Measurements from ENCODE around the gene TMC1.
"Not testable (repeated sequence)": the region's sequence is repeated elsewhere in the genome, so short reads cannot be mapped to it uniquely, and the experiment has no call there.

Gene TMC1

DNA sequence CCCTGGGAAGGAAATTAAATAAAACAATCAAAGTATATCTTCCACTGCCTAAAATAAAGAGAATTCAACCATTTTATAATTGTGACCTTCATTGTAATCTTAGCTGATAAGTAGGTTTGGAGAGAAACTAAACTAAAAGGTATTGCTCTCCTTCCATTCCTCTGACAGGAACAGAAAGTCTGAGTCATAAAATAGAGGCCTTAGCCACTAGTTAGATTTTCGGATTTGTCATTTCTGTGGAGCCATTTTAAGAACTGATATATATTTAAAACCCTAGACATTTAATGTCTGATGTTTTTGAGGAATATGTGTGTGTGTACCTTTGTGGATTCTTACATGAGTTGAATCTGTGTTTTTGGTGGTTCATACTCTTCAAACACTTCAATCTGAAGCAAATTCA lies 11.8 kb upstream of the TMC1 start:
- H3K27ac ChIP-seq, result no peak overlapping the region
- no peaks in the 10 kb centered on the region for H3K9me3 ChIP-seq (ENCODE audit: severe bottlenecking)
- TF ChIP-seq, protein P1, sequence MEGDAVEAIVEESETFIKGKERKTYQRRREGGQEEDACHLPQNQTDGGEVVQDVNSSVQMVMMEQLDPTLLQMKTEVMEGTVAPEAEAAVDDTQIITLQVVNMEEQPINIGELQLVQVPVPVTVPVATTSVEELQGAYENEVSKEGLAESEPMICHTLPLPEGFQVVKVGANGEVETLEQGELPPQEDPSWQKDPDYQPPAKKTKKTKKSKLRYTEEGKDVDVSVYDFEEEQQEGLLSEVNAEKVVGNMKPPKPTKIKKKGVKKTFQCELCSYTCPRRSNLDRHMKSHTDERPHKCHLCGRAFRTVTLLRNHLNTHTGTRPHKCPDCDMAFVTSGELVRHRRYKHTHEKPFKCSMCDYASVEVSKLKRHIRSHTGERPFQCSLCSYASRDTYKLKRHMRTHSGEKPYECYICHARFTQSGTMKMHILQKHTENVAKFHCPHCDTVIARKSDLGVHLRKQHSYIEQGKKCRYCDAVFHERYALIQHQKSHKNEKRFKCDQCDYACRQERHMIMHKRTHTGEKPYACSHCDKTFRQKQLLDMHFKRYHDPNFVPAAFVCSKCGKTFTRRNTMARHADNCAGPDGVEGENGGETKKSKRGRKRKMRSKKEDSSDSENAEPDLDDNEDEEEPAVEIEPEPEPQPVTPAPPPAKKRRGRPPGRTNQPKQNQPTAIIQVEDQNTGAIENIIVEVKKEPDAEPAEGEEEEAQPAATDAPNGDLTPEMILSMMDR (IDR thresholded peaks at IDR 0.05; ENCODE audit: low read depth, low read length), result no peak

DNA sequence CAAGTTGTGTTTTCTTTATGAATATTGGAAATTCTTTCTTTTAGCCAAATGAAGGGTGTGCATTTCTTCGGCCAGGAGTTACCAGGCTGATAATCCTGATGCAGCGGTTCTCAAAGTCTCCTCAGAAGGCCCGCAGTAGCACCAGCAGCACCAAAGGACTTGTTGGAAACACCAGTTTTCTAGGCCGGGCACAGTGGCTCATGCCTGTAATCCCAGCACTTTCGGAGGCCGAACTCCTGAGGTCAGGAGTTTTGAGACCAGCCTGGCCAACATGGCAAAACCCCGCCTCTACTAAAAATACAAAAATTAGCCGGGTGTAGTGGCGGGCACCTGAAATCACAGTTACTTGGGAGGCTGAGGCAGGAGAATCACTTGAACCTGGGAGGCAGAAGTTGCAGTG lies 397 bp upstream of the TMC1 start:
- not testable (repeated sequence) for H3K9me3 ChIP-seq (ENCODE audit: severe bottlenecking); H3K4me3 ChIP-seq (ENCODE audit: low read depth, low read length); DNase-seq; H3K27ac ChIP-seq; H3K36me3 ChIP-seq; H3K27me3 ChIP-seq (ENCODE audit: insufficient read depth, low read depth, severe bottlenecking)

More for the DNA sequence above, 11.8 kb upstream of the TMC1 start:
- DNase-seq, result no peak
- no peak overlapping the region for H3K4me3 ChIP-seq (ENCODE audit: low read depth, low read length)
- H3K36me3 ChIP-seq, result no peaks in the 10 kb centered on the region
- no peaks in the 10 kb centered on the region for H3K27me3 ChIP-seq (ENCODE audit: insufficient read depth, low read depth, severe bottlenecking)

- no peak for DNase-seq
These were observed 3.6 kb downstream of the TMC1 start for GRCh38 chr9:72524820-72525540.

GRCh38 chr9:72526901-72527800 lies 5.7 kb downstream of the TMC1 start:
- H3K9me3 ChIP-seq (ENCODE audit: severe bottlenecking), result no peaks in the 10 kb centered on the region
- H3K4me3 ChIP-seq (ENCODE audit: low read depth, low read length), result no peak overlapping the region
- no peaks in the 10 kb centered on the region for H3K27me3 ChIP-seq (ENCODE audit: insufficient read depth, low read depth, severe bottlenecking)
- TF ChIP-seq, protein P1 (IDR thresholded peaks at IDR 0.05; ENCODE audit: low read depth, low read length), result no peak
- H3K27ac ChIP-seq, result no peak overlapping the region
- no peaks in the 10 kb centered on the region for H3K36me3 ChIP-seq
- DNase-seq, result no peak

More at GRCh38 chr9:72524820-72525540, 3.6 kb downstream of the TMC1 start:
- Histone ChIP-seq H3K27ac (no peak overlapping the region), H3K4me3 (ENCODE audit: low read depth, low read length) (no peak overlapping the region), H3K9me3 (ENCODE audit: severe bottlenecking) (no peaks in the 10 kb centered on the region), H3K36me3 (no peaks in the 10 kb centered on the region), H3K27me3 (ENCODE audit: insufficient read depth, low read depth, severe bottlenecking) (no peaks in the 10 kb centered on the region)
- TF ChIP-seq, protein P1 (IDR thresholded peaks at IDR 0.05; ENCODE audit: low read depth, low read length), result no peak

GRCh38 chr9:72527801-72528195 lies 6.4 kb downstream of the TMC1 start:
- Histone ChIP-seq H3K36me3 (no peaks in the 10 kb centered on the region), H3K27ac (no peak overlapping the region), H3K27me3 (ENCODE audit: insufficient read depth, low read depth, severe bottlenecking) (no peaks in the 10 kb centered on the region), H3K4me3 (ENCODE audit: low read depth, low read length) (no peak overlapping the region), H3K9me3 (ENCODE audit: severe bottlenecking) (no peaks in the 10 kb centered on the region)
- no peak for DNase-seq
- TF ChIP-seq, protein P1 (IDR thresholded peaks at IDR 0.05; ENCODE audit: low read depth, low read length), result no peak

GRCh38 chr9:72529531-72529930 lies 8.1 kb downstream of the TMC1 start:
- Histone ChIP-seq H3K4me3 (ENCODE audit: low read depth, low read length) (no peak overlapping the region), H3K36me3 (no peaks in the 10 kb centered on the region), H3K9me3 (ENCODE audit: severe bottlenecking) (no peaks in the 10 kb centered on the region), H3K27ac (no peak overlapping the region), H3K27me3 (ENCODE audit: insufficient read depth, low read depth, severe bottlenecking) (no peaks in the 10 kb centered on the region)
- TF ChIP-seq, protein P1 (IDR thresholded peaks at IDR 0.05; ENCODE audit: low read depth, low read length), result no peak
- no peak for DNase-seq

Measured in WERI-Rb-1 (cell line).